OCI-LY7 (cell line): ENCODE measurements around the gene EXOC6B. TPM values are rescaled to one million over a fixed set of nuclear protein-coding genes. Genes with fewer than 3 reads are reported as not detected.

Experiments used
- BruUV-seq: library from RNA; stranded (reverse); fragments of 400-500 nt; replicated peaks from 2 replicates; lab custom pipeline; 2021; lab: Mats Ljungman, UMichigan
- CTCF ChIA-PET: fragments of 300-600 bp; sonication (Branson Sonifier 250); formaldehyde crosslinking; loops from one replicate; lab custom pipeline; 2022; ENCODE audit warnings: antibody characterized with exemption; ENCODE audit not compliant: unreplicated experiment; lab: Charles Lee
- POLR2A ChIA-PET: fragments of 300-600 bp; sonication (Branson Sonifier 250); formaldehyde crosslinking; loops from one replicate; lab custom pipeline; 2022; ENCODE audit warnings: antibody characterized with exemption; lab: Charles Lee
- DNase-seq: peaks from one replicate; pipeline ENCODE4 v3.0.0-alpha.2; 2015; ENCODE audit warnings: low spot score
- H2AFZ ChIP-seq: fragments of 200-600 bp; sonication (generic), shearing (Covaris generic); 2 replicates; pipeline ENCODE4 v1.6.1; 2014; ENCODE audit warnings: mild to moderate bottlenecking, antibody characterized with exemption, low read length, moderate library complexity
- H3K27ac ChIP-seq: fragments of 200-600 bp; sonication (generic); 2 replicates; pipeline ENCODE4 v1.5.1; 2014; ENCODE audit warnings: mixed run types, low read depth, mild to moderate bottlenecking, moderate library complexity, low read length, inconsistent platforms; ENCODE audit not compliant: poor library complexity, severe bottlenecking
- H3K36me3 ChIP-seq: fragments of 200-600 bp; sonication (generic); 2 replicates; pipeline ENCODE4 v1.6.1; 2014; ENCODE audit warnings: mild to moderate bottlenecking, antibody characterized with exemption, low read length, moderate library complexity, mixed read lengths; ENCODE audit not compliant: insufficient read depth
- H3K4me1 ChIP-seq: fragments of 200-600 bp; sonication (generic); 2 replicates; pipeline ENCODE4 v1.5.1; 2014; ENCODE audit warnings: mild to moderate bottlenecking, low read length; ENCODE audit not compliant: insufficient read depth, poor library complexity, severe bottlenecking
- H3K4me2 ChIP-seq: fragments of 200-600 bp; sonication (generic); 2 replicates; pipeline ENCODE4 v1.6.1; 2014; ENCODE audit warnings: mild to moderate bottlenecking, low read length
- H3K4me3 ChIP-seq: fragments of 200-600 bp; sonication (generic); 2 replicates; pipeline ENCODE4 v1.5.1; 2014; ENCODE audit warnings: mild to moderate bottlenecking, low read depth, low read length; ENCODE audit not compliant: poor library complexity, severe bottlenecking
- H3K79me2 ChIP-seq: fragments of 200-600 bp; sonication (generic); 2 replicates; pipeline ENCODE4 v1.6.1; 2016; ENCODE audit warnings: low read depth, mild to moderate bottlenecking, low read length, moderate library complexity, mixed read lengths; ENCODE audit not compliant: insufficient read depth
- H3K9me2 ChIP-seq: fragments of 200-600 bp; sonication (generic); 2 replicates; pipeline ENCODE4 v1.6.1; 2016; ENCODE audit warnings: mild to moderate bottlenecking, low read length, mixed read lengths; ENCODE audit not compliant: insufficient read depth
- H3K9me3 ChIP-seq: fragments of 200-600 bp; sonication (generic); 2 replicates; pipeline ENCODE4 v1.6.1; 2014; ENCODE audit warnings: mild to moderate bottlenecking, mixed run types, low read length, mixed read lengths
- H4K20me1 ChIP-seq: fragments of 200-600 bp; sonication (generic); 2 replicates; pipeline ENCODE4 v1.6.1; 2014; ENCODE audit warnings: mild to moderate bottlenecking, antibody characterized with exemption, low read length, moderate library complexity, mixed read lengths; ENCODE audit not compliant: insufficient read depth
- CTCF ChIP-seq: fragments of 200-600 bp; sonication (generic); conservative IDR thresholded peaks from 2 replicates; pipeline ENCODE4 v1.5.1; 2014; ENCODE audit warnings: mild to moderate bottlenecking, antibody characterized with exemption, low read length, moderate library complexity, mixed read lengths
- EZH2phosphoT487 ChIP-seq: fragments of 200-600 bp; sonication (generic); IDR thresholded peaks from 2 replicates; pipeline ENCODE4 v1.6.1; 2018; ENCODE audit warnings: low read depth, borderline replicate concordance, mild to moderate bottlenecking, mixed run types, antibody characterized with exemption, low read length, moderate library complexity, mixed read lengths
- intact Hi-C: fragments of 100-400 bp; cut with micrococcal nuclease; formaldehyde crosslinking; loops from one replicate; pipeline ENCODE4 v1.10.0; 2022; ENCODE audit not compliant: unreplicated experiment
- total RNA-seq, 2 experiments: library from RNA; depleted of rRNA in 1 of 2; stranded (reverse); fragments of >200 nt in 1 of 2; shearing (Covaris generic) in 1 of 2; gene quantifications; 2 replicates each; pipeline ENCODE4 v1.2.3, GENCODE V29; 2014 to 2022

EXOC6B gene
- total RNA-seq, 2 experiments from 2014 or later, result 5.1 TPM; not detected in 1

DNA sequence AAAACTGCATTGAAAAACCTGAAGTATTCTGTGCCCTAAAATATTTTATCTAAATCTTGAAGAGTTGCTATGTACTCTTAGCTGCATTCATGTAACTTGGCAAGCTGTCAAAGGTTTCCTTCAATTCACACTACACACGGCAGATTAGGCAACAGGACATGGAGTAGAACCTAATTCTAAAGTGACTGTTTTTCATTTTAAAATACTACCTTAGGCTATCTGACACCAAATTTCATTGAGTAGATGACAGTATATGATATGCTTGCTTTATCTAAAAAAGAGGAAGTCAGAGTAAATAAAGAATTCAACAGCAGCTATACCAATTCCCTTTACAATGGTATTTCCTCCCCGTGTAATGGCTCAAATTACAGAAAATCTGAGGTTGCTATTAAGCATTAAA, 45.4 kb downstream of the EXOC6B start:
- no peak overlapping the region for H3K4me3 ChIP-seq
- no peak overlapping the region for H3K4me2 ChIP-seq
- H3K4me1 ChIP-seq, result no peaks in the 10 kb centered on the region
- no peaks in the 10 kb centered on the region for H3K79me2 ChIP-seq
- POLR2A ChIA-PET, result interaction anchor here (0.6 to 0.9 kb wide), 2 partner anchors 12 to 827 kb away, joined by 3 read pairs; no protein-coding TSS in a partner anchor
- H3K9me3 ChIP-seq, result no peaks in the 10 kb centered on the region
- H4K20me1 ChIP-seq, result no peaks in the 10 kb centered on the region
- no peaks in the 10 kb centered on the region for H3K36me3 ChIP-seq
- no peaks in the 10 kb centered on the region for H3K9me2 ChIP-seq
- H3K27ac ChIP-seq, result no peak overlapping the region
- no peak for DNase-seq
- BruUV-seq, result no TSS peak
- no peak overlapping the region for H2AFZ ChIP-seq
- CTCF ChIA-PET, result no interaction called here
- intact Hi-C loops, result no loop called here
- no peak for TF ChIP-seq CTCF
- no peak for TF ChIP-seq EZH2phosphoT487

GRCh38 chr2:72779495-72779894, 46.3 kb downstream of the EXOC6B start:
- Histone ChIP-seq H4K20me1 (no peaks in the 10 kb centered on the region), H3K79me2 (no peaks in the 10 kb centered on the region), H3K4me3 (no peak overlapping the region), H3K27ac (no peak overlapping the region), H3K4me2 (no peak overlapping the region), H2AFZ (no peak overlapping the region), H3K9me3 (no peaks in the 10 kb centered on the region), H3K9me2 (no peaks in the 10 kb centered on the region), H3K36me3 (no peaks in the 10 kb centered on the region), H3K4me1 (no peaks in the 10 kb centered on the region)
- CTCF ChIA-PET, result no interaction called here
- DNase-seq, result no peak
- POLR2A ChIA-PET, result no interaction called here
- TF ChIP-seq EZH2phosphoT487, result no peak
- TF ChIP-seq CTCF, result no peak
- no TSS peak for BruUV-seq
- intact Hi-C loops, result no loop called here

DNA sequence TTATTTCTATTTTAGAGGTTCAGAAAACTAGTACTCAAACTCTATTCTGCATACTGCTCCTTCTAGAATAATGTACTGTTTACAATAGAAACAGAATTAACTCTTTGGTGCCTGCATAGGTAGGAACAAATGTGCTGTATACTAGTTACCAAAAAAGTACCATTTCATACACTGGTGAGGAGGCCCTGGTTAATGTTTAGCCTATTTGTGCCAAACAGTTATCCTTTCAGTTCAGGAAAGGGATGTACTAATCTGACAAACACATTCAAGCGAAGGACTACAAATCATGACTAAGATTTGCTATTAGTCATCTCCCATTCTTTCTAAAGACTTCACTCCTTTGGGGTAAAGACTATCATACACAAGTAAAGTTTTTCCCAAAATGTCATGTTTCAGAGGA, 47.4 kb downstream of the EXOC6B start:
- BruUV-seq, result no TSS peak
- no peaks in the 10 kb centered on the region for H3K9me3 ChIP-seq
- H3K36me3 ChIP-seq, result no peaks in the 10 kb centered on the region
- CTCF ChIA-PET, result interaction anchor here (0.5 kb wide), 1 partner anchor 63 kb away, joined by 3 read pairs; no protein-coding TSS in a partner anchor
- H3K9me2 ChIP-seq, result no peaks in the 10 kb centered on the region
- no peak overlapping the region for H2AFZ ChIP-seq
- intact Hi-C loops, result no loop called here
- no peak for DNase-seq
- H4K20me1 ChIP-seq, result no peaks in the 10 kb centered on the region
- TF ChIP-seq EZH2phosphoT487, result no peak
- no peak for TF ChIP-seq CTCF
- H3K4me2 ChIP-seq, result no peak overlapping the region
- POLR2A ChIA-PET, result no interaction called here
- H3K4me3 ChIP-seq, result no peak overlapping the region
- no peaks in the 10 kb centered on the region for H3K4me1 ChIP-seq
- H3K27ac ChIP-seq, result no peak overlapping the region
- H3K79me2 ChIP-seq, result no peaks in the 10 kb centered on the region
